Stimulated activated CD8-positive, alpha-beta memory T cell treated with anti-CD3 and anti-CD28 coated beads, Interleukin-15, amount 100 ng/mL, for 4 hours (primary cell): Measurements from ENCODE around the gene KRT20.
"Not testable (repeated sequence)": the region's sequence is repeated elsewhere in the genome, so short reads cannot be mapped to it uniquely, and the experiment has no call there.

Experiments used
- DNase-seq, 2 donors: peaks; one replicate each; pipeline ENCODE4 v3.0.0-alpha.2; 2020; ENCODE audit warnings: low read depth in 2 of 2

Gene KRT20

GRCh38 chr17:40884708-40885512 lies at the start of gene KRT20:
TSS of gene KRT20 (minus strand) at chr17:40885242. CDS start at chr17:40885185, 57 bp downstream.
- DNase-seq, result no peak

- DNase-seq, result no peak
Observed at GRCh38 chr17:40932608-40933007, 47.6 kb upstream of the KRT20 start.

GRCh38 chr17:40931311-40931710 lies 46.3 kb upstream of the KRT20 start:
- DNase-seq, result no peak

GRCh38 chr17:40926341-40926740 lies 41.3 kb upstream of the KRT20 start:
- DNase-seq, result no peak

GRCh38 chr17:40922239-40922638 lies 37.2 kb upstream of the KRT20 start:
- DNase-seq, result no peak

- DNase-seq, result no peak
Observed at GRCh38 chr17:40921026-40921425, 36.0 kb upstream of the KRT20 start.

- DNase-seq, result not testable (repeated sequence)
Observed at GRCh38 chr17:40917116-40917515, 32.1 kb upstream of the KRT20 start.

GRCh38 chr17:40916366-40916765 lies 31.3 kb upstream of the KRT20 start:
- no peak for DNase-seq

- DNase-seq, result no peak
Observed at GRCh38 chr17:40915721-40916256, 30.7 kb upstream of the KRT20 start.

GRCh38 chr17:40915199-40915661 lies 30.2 kb upstream of the KRT20 start:
- no peak for DNase-seq

- DNase-seq, result no peak
Observed at GRCh38 chr17:40914075-40914855, 29.2 kb upstream of the KRT20 start.

- DNase-seq, result no peak
Observed at GRCh38 chr17:40912486-40913210, 27.6 kb upstream of the KRT20 start.

GRCh38 chr17:40910441-40910841 lies 25.4 kb upstream of the KRT20 start:
- no peak for DNase-seq

GRCh38 chr17:40909755-40910154 lies 24.7 kb upstream of the KRT20 start:
- no peak for DNase-seq

GRCh38 chr17:40909351-40909750 lies 24.3 kb upstream of the KRT20 start:
- peak; percentile 7 to 45 for DNase-seq

GRCh38 chr17:40906613-40907012 lies 21.6 kb upstream of the KRT20 start:
- no peak for DNase-seq

GRCh38 chr17:40905370-40905769 lies 20.3 kb upstream of the KRT20 start:
- DNase-seq, result no peak

- no peak for DNase-seq
Observed at GRCh38 chr17:40903129-40903847, 18.2 kb upstream of the KRT20 start.

GRCh38 chr17:40902498-40902897 lies 17.5 kb upstream of the KRT20 start:
- DNase-seq, result no peak

- DNase-seq, result no peak
Observed at GRCh38 chr17:40901981-40902474, 17.0 kb upstream of the KRT20 start.

- no peak for DNase-seq
Observed at GRCh38 chr17:40900809-40901356, 15.8 kb upstream of the KRT20 start.
